ENCODE results near the gene SCGB1D2. TPM values are rescaled to one million over a fixed set of nuclear protein-coding genes. Genes with fewer than 3 reads are reported as not detected.

The SCGB1D2 gene
- total RNA-seq, 4 donors from 2014 or later: 278 to 1,370 (median 516) TPM

Other genes with a start within 250 kb of the SCGB1D2 start
- gene INCENP, start 118.2 kb upstream of the SCGB1D2 start, total RNA-seq: 10 to 100 TPM; 31.6 to 52.4 (median 33.9) TPM
- gene SCGB1D1, start 52.0 kb upstream of the SCGB1D2 start, total RNA-seq: not detected
- gene SCGB2A1, start 33.6 kb upstream of the SCGB1D2 start, total RNA-seq: 10 to 100 TPM in 1 of 4 donors, 1 to 10 TPM in 3; 3.9 to 37.4 (median 6.2) TPM
- 1,000 to 10,000 TPM in 3 of 4 donors, 100 to 1,000 TPM in 1; 737 to 2,318 (median 1,548) TPM for gene SCGB2A2, start 27.9 kb downstream of the SCGB1D2 start, total RNA-seq
- gene SCGB1D4, start 56.8 kb downstream of the SCGB1D2 start, total RNA-seq: not detected
- 10 to 100 TPM in 1 of 4 donors, 1 to 10 TPM in 3; 2.5 to 10.5 (median 5.2) TPM for gene ASRGL1, start 95.2 kb downstream of the SCGB1D2 start, total RNA-seq
- not detected for gene SCGB1A1, start 176.8 kb downstream of the SCGB1D2 start, total RNA-seq

All from suprapubic skin (tissue), 4 donors.